Neural cell (in vitro differentiated cells): ENCODE measurements around the gene CCDC150. TPM values are rescaled to one million over a fixed set of nuclear protein-coding genes. Genes with fewer than 3 reads are reported as not detected.

Source experiments
- H2AFZ ChIP-seq: fragments of 200-600, 300-800 bp; sonication (generic), shearing (Covaris generic); 2 replicates; pipeline ENCODE4 v1.6.0; 2014; ENCODE audit warnings: low read depth, mild to moderate bottlenecking, antibody characterized with exemption, low read length, moderate library complexity
- H3F3A ChIP-seq: fragments of 200-600 bp; shearing (Covaris generic); 2 replicates; pipeline ENCODE4 v1.6.1; 2016; ENCODE audit warnings: mild to moderate bottlenecking, moderate library complexity, mixed read lengths, antibody characterized with exemption, low read length; ENCODE audit not compliant: insufficient read depth, poor library complexity, severe bottlenecking
- H3K27ac ChIP-seq: fragments of 200-600, 300-800 bp; sonication (generic), shearing (Covaris generic); 2 replicates; pipeline ENCODE4 v1.5.1; 2014; ENCODE audit warnings: mild to moderate bottlenecking, low read length, moderate library complexity
- H3K27me3 ChIP-seq: fragments of 300-800, 200-600 bp; sonication (generic), shearing (Covaris generic); 2 replicates; pipeline ENCODE4 v1.6.0; 2014; ENCODE audit warnings: mild to moderate bottlenecking, low read depth, low read length, moderate library complexity; ENCODE audit not compliant: insufficient read depth
- H3K36me3 ChIP-seq: fragments of 300-800, 200-600 bp; sonication (generic), shearing (Covaris generic); 2 replicates; pipeline ENCODE4 v1.5.1; 2014; ENCODE audit warnings: mild to moderate bottlenecking, antibody characterized with exemption, low read length, moderate library complexity; ENCODE audit not compliant: insufficient read depth
- H3K4me2 ChIP-seq: fragments of 300-800, 200-600 bp; sonication (generic), shearing (Covaris generic); 2 replicates; pipeline ENCODE4 v1.6.0; 2014; ENCODE audit warnings: mild to moderate bottlenecking, low read length
- H3K4me3 ChIP-seq: fragments of 300-800, 200-600 bp; sonication (generic), shearing (Covaris generic); 2 replicates; pipeline ENCODE4 v1.5.1; 2014; ENCODE audit warnings: mild to moderate bottlenecking, low read length, moderate library complexity
- H3K79me2 ChIP-seq: fragments of 200-600 bp; shearing (Covaris generic); replicated peaks from 2 replicates; pipeline ENCODE4 v1.6.0; 2014; ENCODE audit warnings: mild to moderate bottlenecking, low read length, moderate library complexity; ENCODE audit not compliant: insufficient read depth
- H3K9ac ChIP-seq: fragments of 300-800, 200-600 bp; sonication (generic), shearing (Covaris generic); 2 replicates; pipeline ENCODE4 v1.6.1; 2016; ENCODE audit warnings: mild to moderate bottlenecking, low read length, mixed read lengths
- H3K9me2 ChIP-seq: fragments of 200-600 bp; shearing (Covaris generic); 2 replicates; pipeline ENCODE4 v1.6.1; 2016; ENCODE audit warnings: mild to moderate bottlenecking, low read length, mixed read lengths; ENCODE audit not compliant: insufficient read depth
- H3K9me3 ChIP-seq: fragments of 200-600, 300-800 bp; sonication (generic), shearing (Covaris generic); 2 replicates; pipeline ENCODE4 v1.6.1; 2016; ENCODE audit warnings: mild to moderate bottlenecking, mixed run types, low read length, moderate library complexity, mixed read lengths
- H4K20me1 ChIP-seq: fragments of 200-600 bp; shearing (Covaris generic); 2 replicates; pipeline ENCODE4 v1.6.1; 2016; ENCODE audit warnings: mild to moderate bottlenecking, mixed run types; ENCODE audit not compliant: insufficient read depth
- EP300 ChIP-seq: fragments of 450-650 bp; conservative IDR thresholded peaks from 2 replicates; pipeline ENCODE4 v1.6.1; 2014; ENCODE audit warnings: antibody characterized with exemption, mild to moderate bottlenecking, moderate library complexity; ENCODE audit not compliant: poor library complexity, severe bottlenecking
- EZH2 ChIP-seq: fragments of 200-600, 300-800 bp; shearing (Covaris generic), sonication (generic); IDR thresholded peaks from 2 replicates; pipeline ENCODE4 v1.6.1; 2014; ENCODE audit warnings: antibody characterized with exemption, low read length, borderline replicate concordance, mild to moderate bottlenecking; ENCODE audit not compliant: insufficient read depth, poor library complexity, severe bottlenecking
- MXI1 ChIP-seq: fragments of 450-650 bp; conservative IDR thresholded peaks from 2 replicates; pipeline ENCODE4 v1.6.1; 2014; ENCODE audit warnings: antibody characterized with exemption, mild to moderate bottlenecking; ENCODE audit not compliant: poor library complexity, severe bottlenecking
- POLR2AphosphoS5 ChIP-seq: IDR thresholded peaks from 2 replicates; pipeline ENCODE4 v1.6.1; 2012
- RAD21 ChIP-seq: fragments of 450-650 bp; conservative IDR thresholded peaks from 2 replicates; pipeline ENCODE4 v1.6.1; 2014; ENCODE audit warnings: antibody characterized with exemption, mild to moderate bottlenecking, moderate library complexity
- SMC3 ChIP-seq: fragments of 450-650 bp; conservative IDR thresholded peaks from 2 replicates; pipeline ENCODE4 v1.6.1; 2014; ENCODE audit warnings: antibody characterized with exemption, mild to moderate bottlenecking, moderate library complexity; ENCODE audit not compliant: poor library complexity
- TAF1 ChIP-seq: IDR thresholded peaks from 2 replicates; pipeline ENCODE4 v1.6.1; 2012; ENCODE audit warnings: low read depth
- polyA minus RNA-seq: library from RNA; depleted of rRNA, polyadenylated mRNA; stranded (reverse); fragments of >200 nt; gene quantifications from 2 replicates; pipeline ENCODE4 v1.2.3, GENCODE V29; 2014
- polyA plus RNA-seq: library from polyadenylated mRNA; depleted of rRNA; stranded (reverse); fragments of >200 nt; gene quantifications from 2 replicates; pipeline ENCODE4 v1.2.3, GENCODE V29; 2014
- TF ChIP-seq, protein P1 (sequence below): IDR thresholded peaks from 2 replicates; pipeline ENCODE4 v1.6.1; 2012; ENCODE audit warnings: borderline replicate concordance
- TF ChIP-seq, protein P2 (sequence below): fragments of 450-650 bp; IDR thresholded peaks from 2 replicates; pipeline ENCODE4 v1.5.1; 2014; ENCODE audit warnings: antibody characterized with exemption, mild to moderate bottlenecking, moderate library complexity; ENCODE audit not compliant: poor library complexity, severe bottlenecking

The CCDC150 gene
- polyA plus RNA-seq, result 0.57 and 1.8 TPM in 2 replicates
- 5.4 and 6.1 TPM in 2 replicates for polyA minus RNA-seq

DNA sequence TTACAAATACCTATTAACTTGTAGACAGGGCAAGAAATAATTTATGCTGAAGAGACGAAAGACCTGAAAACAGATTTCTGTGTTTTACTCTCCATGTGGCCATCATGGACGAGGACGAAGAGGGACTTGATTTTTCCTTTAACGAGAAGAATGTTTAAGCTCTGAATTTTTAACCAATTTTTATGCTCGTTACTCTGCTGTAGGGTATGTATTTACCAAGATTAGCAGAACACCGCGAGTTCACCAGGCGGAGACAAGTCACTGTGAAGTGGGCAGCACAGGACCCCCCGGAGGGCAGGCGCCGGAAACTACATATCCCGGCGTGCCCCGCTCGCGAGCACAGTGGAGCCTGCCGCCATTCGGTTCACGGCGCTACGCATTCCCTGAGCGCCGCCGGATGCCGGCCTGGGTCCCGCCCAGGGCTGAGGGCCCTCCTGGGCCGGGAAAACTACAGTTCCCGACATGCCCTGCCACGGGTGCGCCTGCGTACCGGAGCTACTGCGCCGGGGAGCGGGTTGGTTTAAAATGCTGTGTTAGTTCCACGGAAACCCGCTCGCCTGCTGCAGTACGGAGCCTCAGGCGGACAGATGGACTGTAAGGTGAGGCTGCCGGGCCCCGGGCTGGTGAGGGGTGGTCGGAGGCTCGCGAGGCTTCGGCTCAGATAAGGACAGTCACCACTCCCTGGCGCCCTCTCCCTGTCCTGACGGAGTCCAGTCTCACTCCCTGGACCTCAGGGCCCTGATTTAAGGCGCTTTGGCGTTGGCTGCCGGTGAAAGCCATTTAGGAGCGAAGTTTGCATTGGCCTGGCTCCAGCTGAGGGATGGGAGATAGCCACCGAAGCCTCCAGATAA lies at the start of gene CCDC150:
TSS of gene CCDC150 (plus strand) at position 536 of the 851 bp plus-strand sequence. CDS start at position 588, 52 bp downstream.
- peak within 1 kb of the TSS; percentile 49 for H3K9ac ChIP-seq
- H3K9me2 ChIP-seq, result no peaks in the 10 kb centered on the region
- peaks cover 5% of the 10 kb centered on the region for H3K79me2 ChIP-seq
- H3F3A ChIP-seq, result no peaks in the 10 kb centered on the region
- TF ChIP-seq POLR2AphosphoS5, result no peak
- peak; percentile 97 for TF ChIP-seq MXI1
- TF ChIP-seq EZH2, result no peak
- peak; percentile 54 for TF ChIP-seq RAD21
- TF ChIP-seq, protein P1, sequence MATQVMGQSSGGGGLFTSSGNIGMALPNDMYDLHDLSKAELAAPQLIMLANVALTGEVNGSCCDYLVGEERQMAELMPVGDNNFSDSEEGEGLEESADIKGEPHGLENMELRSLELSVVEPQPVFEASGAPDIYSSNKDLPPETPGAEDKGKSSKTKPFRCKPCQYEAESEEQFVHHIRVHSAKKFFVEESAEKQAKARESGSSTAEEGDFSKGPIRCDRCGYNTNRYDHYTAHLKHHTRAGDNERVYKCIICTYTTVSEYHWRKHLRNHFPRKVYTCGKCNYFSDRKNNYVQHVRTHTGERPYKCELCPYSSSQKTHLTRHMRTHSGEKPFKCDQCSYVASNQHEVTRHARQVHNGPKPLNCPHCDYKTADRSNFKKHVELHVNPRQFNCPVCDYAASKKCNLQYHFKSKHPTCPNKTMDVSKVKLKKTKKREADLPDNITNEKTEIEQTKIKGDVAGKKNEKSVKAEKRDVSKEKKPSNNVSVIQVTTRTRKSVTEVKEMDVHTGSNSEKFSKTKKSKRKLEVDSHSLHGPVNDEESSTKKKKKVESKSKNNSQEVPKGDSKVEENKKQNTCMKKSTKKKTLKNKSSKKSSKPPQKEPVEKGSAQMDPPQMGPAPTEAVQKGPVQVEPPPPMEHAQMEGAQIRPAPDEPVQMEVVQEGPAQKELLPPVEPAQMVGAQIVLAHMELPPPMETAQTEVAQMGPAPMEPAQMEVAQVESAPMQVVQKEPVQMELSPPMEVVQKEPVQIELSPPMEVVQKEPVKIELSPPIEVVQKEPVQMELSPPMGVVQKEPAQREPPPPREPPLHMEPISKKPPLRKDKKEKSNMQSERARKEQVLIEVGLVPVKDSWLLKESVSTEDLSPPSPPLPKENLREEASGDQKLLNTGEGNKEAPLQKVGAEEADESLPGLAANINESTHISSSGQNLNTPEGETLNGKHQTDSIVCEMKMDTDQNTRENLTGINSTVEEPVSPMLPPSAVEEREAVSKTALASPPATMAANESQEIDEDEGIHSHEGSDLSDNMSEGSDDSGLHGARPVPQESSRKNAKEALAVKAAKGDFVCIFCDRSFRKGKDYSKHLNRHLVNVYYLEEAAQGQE, result no peak
- peak; percentile 31 for TF ChIP-seq TAF1
- TF ChIP-seq EP300, result no peak
- TF ChIP-seq SMC3, result peak; percentile 65
- TF ChIP-seq, protein P2, sequence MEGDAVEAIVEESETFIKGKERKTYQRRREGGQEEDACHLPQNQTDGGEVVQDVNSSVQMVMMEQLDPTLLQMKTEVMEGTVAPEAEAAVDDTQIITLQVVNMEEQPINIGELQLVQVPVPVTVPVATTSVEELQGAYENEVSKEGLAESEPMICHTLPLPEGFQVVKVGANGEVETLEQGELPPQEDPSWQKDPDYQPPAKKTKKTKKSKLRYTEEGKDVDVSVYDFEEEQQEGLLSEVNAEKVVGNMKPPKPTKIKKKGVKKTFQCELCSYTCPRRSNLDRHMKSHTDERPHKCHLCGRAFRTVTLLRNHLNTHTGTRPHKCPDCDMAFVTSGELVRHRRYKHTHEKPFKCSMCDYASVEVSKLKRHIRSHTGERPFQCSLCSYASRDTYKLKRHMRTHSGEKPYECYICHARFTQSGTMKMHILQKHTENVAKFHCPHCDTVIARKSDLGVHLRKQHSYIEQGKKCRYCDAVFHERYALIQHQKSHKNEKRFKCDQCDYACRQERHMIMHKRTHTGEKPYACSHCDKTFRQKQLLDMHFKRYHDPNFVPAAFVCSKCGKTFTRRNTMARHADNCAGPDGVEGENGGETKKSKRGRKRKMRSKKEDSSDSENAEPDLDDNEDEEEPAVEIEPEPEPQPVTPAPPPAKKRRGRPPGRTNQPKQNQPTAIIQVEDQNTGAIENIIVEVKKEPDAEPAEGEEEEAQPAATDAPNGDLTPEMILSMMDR, result peak; percentile 58
- no peak within 1 kb of the TSS for H3K27ac ChIP-seq
- H2AFZ ChIP-seq, result peak within 1 kb of the TSS; percentile 65
- H4K20me1 ChIP-seq, result no peaks in the 10 kb centered on the region
- H3K4me2 ChIP-seq, result peak within 1 kb of the TSS; percentile 71
- H3K4me3 ChIP-seq, result peak within 1 kb of the TSS; percentile 84
- H3K27me3 ChIP-seq, result no peaks in the 10 kb centered on the region
- H3K36me3 ChIP-seq, result no peaks in the 10 kb centered on the region
- H3K9me3 ChIP-seq, result no peaks in the 10 kb centered on the region

DNA sequence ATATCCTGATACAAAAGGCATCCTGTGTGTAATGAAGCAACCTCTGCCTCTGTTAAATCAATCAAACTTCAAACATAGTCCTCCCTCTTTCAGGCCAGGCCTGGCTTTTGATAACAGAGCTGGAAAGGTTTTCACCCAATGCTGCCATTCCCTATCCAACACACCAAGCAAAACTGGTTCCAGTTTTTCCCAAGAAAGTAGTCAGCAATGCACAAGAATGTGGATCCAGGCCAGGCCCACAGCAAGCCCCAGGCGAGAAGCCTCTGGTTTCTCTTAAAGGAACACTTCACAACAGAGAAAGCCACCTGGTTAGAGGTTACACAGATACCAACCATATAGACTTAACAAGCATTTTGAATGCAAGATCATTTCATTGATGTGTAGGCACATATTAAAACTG lies 49.2 kb upstream of the CCDC150 start:
- Histone ChIP-seq H3K9me3 (no peaks in the 10 kb centered on the region), H2AFZ (no peak overlapping the region), H3K9ac (no peak overlapping the region), H3K36me3 (no peaks in the 10 kb centered on the region), H3K27me3 (no peaks in the 10 kb centered on the region), H3F3A (no peaks in the 10 kb centered on the region), H3K27ac (no peak overlapping the region), H4K20me1 (no peaks in the 10 kb centered on the region), H3K79me2 (peaks cover 44% of the 10 kb centered on the region), H3K4me3 (peak overlapping the region; percentile 93), H3K4me2 (peak overlapping the region; percentile 61), H3K9me2 (no peaks in the 10 kb centered on the region)
- TF ChIP-seq MXI1 (no peak), EZH2 (no peak), EP300 (no peak), TAF1 (no peak), POLR2AphosphoS5 (no peak), RAD21 (no peak), SMC3 (no peak)
- TF ChIP-seq, protein P2, result no peak
- TF ChIP-seq, protein P1, result no peak
